Esophagus (tissue), 2 donors: ENCODE results near the gene PTPRQ. TPM values are rescaled to one million over a fixed set of nuclear protein-coding genes. Genes with fewer than 3 reads are reported as not detected.
"Not testable (repeated sequence)": the region's sequence is repeated elsewhere in the genome, so short reads cannot be mapped to it uniquely, and the experiment has no call there.

Source experiments
- H3K27ac ChIP-seq, 2 donors: one replicate each; pipeline ENCODE4 v1.5.1; 2013; ENCODE audit warnings: low read depth in 2 of 2, mild to moderate bottlenecking in 2 of 2, inconsistent platforms in 1 of 2, low read length in 1 of 2, moderate library complexity in 1 of 2
- H3K27me3 ChIP-seq, 2 donors: one replicate each; pipeline ENCODE4 v1.6.1; 2013; ENCODE audit warnings: low read length in 2 of 2, control low read depth in 1 of 2, mild to moderate bottlenecking in 1 of 2; ENCODE audit not compliant: insufficient read depth in 2 of 2, control insufficient read depth in 1 of 2
- H3K36me3 ChIP-seq, 2 donors: one replicate each; pipeline ENCODE4 v1.6.1; 2013; ENCODE audit warnings: low read length in 1 of 2; ENCODE audit not compliant: control insufficient read depth in 2 of 2, insufficient read depth in 2 of 2
- H3K4me1 ChIP-seq, 2 donors: one replicate each; pipeline ENCODE4 v1.6.1; 2013; ENCODE audit warnings: low read length in 1 of 2; ENCODE audit not compliant: control insufficient read depth in 2 of 2, insufficient read depth in 2 of 2
- H3K4me3 ChIP-seq, 2 donors: one replicate each; pipeline ENCODE4 v1.5.1; 2013; ENCODE audit warnings: low read length in 2 of 2, mild to moderate bottlenecking in 2 of 2, low read depth in 1 of 2, moderate library complexity in 1 of 2
- H3K9me3 ChIP-seq, 2 donors: one replicate each; pipeline ENCODE4 v1.6.1; 2013; ENCODE audit warnings: mild to moderate bottlenecking in 2 of 2, low read depth in 1 of 2, low read length in 1 of 2, moderate library complexity in 1 of 2; ENCODE audit not compliant: control insufficient read depth in 2 of 2, insufficient read depth in 1 of 2
- WGBS, 2 donors: extraction: QIAGEN DNeasy Blood & Tissue Kit; methylation state at CpG; one replicate each; pipeline ENCODE4 v1.1.7; 2013; 5-methylcytosine and 5-hydroxymethylcytosine counted together
- polyA plus RNA-seq, 2 donors: library from polyadenylated mRNA; stranded (reverse); fragments of 200-250 nt; gene quantifications; one replicate each; pipeline ENCODE4 v1.2.3, GENCODE V29; 2013
- donor health status: healthy with polysubstance abuse.
- donor health status: Bipolar disorder and iron deficiency.

PTPRQ gene
- polyA plus RNA-seq, 2 donors = 0.20 to 0.22 TPM

DNA sequence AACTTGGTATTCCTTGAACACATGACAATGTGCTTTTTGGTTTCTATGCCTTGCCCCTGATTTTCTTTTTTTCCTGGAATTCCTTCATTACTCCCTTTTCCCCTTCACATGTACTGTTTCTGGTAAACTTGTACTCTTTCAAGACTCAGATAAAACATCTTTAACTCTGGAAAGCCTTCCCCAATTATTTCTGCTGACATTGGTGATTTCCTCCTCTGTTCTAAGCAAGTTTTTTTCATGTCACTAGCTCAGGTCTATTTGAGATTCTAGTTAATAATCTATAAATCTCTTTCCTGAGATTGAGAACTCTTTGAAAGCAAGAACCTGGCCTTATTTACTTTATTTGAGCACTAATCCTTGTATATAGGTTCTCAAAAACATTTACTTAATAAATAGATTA lies 24.0 kb upstream of the PTPRQ start:
- no peak overlapping the region for H3K4me3 ChIP-seq
- no peaks in the 10 kb centered on the region for H3K4me1 ChIP-seq
- H3K27me3 ChIP-seq = no peaks in the 10 kb centered on the region
- H3K36me3 ChIP-seq = no peaks in the 10 kb centered on the region
- no peaks in the 10 kb centered on the region for H3K9me3 ChIP-seq
- no peak overlapping the region for H3K27ac ChIP-seq

DNA sequence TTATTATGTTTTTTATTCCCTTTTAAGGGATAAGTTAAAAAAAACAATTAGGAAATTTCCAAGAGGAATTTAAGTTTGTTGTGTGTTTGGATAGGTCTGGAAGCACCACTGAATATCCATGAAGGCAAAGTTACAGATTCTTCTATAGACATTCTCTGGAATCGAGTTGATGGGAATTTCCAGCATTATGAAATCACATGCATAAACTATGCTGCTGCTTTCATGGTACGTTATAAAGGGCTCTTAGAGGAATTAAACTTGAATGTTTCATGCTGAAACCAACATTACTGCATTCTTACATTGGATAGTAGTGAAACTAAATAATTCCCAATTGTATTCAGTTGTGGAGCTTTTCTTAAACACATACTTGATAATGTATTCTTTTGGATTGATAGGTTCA lies 21.5 kb upstream of the PTPRQ start:
- Histone ChIP-seq H3K4me1 (no peaks in the 10 kb centered on the region), H3K27me3 (no peaks in the 10 kb centered on the region), H3K9me3 (no peaks in the 10 kb centered on the region), H3K4me3 (no peak overlapping the region), H3K27ac (no peak overlapping the region), H3K36me3 (no peaks in the 10 kb centered on the region)
- 23% methylated on average over 2 of the region's 2 CpGs for WGBS, 2 donors

DNA sequence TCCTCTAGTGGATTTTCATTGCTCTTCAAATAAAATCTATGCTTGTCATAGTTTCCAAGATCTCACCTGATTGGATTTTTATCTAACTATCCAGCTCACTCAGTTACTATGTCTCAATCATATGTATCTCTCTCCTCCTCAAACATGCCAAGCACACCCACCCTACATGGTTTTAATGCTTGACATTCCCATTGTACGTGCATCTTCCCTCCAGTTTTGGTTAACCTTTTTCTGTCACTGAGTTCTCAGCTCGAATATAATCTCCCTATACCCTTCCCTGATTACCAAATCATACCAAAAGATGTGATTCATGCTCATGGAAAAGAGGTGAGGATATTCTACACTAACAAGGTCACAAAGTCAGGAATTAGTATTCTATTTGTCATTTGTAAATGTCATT lies 12.0 kb upstream of the PTPRQ start:
- WGBS, 2 donors = 59 to 65% methylated on average over 2 of the region's 2 CpGs
- Histone ChIP-seq H3K4me3 (no peak overlapping the region), H3K36me3 (no peaks in the 10 kb centered on the region)

DNA sequence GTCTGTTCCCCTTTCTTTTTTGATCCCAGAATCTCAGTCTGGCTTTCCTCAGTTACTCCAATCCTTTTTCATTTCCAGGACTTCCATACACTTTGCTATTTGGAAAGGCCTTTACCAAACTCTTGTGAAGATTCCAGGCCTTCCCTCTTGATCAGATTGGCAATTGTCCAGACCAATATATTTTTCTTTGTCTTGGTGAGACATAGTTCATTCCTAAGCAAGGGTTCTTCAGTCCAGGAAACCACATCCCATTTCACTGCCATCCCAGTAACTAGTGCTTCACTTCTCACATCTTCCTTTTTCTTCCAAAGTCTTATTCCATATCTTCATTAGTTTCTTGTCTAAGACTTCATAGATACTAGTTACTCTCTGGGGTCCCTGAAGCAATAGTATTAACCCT lies 2.1 kb upstream of the PTPRQ start:
- H3K4me1 ChIP-seq = no peaks in the 10 kb centered on the region
- H3K27me3 ChIP-seq = no peaks in the 10 kb centered on the region
- no peaks in the 10 kb centered on the region for H3K9me3 ChIP-seq
- no peak overlapping the region for H3K4me3 ChIP-seq
- H3K36me3 ChIP-seq = no peaks in the 10 kb centered on the region
- no peak overlapping the region for H3K27ac ChIP-seq

More for the DNA sequence above, 12.0 kb upstream of the PTPRQ start:
- Histone ChIP-seq H3K9me3 (no peaks in the 10 kb centered on the region), H3K4me1 (no peaks in the 10 kb centered on the region), H3K27ac (no peak overlapping the region), H3K27me3 (no peaks in the 10 kb centered on the region)

DNA sequence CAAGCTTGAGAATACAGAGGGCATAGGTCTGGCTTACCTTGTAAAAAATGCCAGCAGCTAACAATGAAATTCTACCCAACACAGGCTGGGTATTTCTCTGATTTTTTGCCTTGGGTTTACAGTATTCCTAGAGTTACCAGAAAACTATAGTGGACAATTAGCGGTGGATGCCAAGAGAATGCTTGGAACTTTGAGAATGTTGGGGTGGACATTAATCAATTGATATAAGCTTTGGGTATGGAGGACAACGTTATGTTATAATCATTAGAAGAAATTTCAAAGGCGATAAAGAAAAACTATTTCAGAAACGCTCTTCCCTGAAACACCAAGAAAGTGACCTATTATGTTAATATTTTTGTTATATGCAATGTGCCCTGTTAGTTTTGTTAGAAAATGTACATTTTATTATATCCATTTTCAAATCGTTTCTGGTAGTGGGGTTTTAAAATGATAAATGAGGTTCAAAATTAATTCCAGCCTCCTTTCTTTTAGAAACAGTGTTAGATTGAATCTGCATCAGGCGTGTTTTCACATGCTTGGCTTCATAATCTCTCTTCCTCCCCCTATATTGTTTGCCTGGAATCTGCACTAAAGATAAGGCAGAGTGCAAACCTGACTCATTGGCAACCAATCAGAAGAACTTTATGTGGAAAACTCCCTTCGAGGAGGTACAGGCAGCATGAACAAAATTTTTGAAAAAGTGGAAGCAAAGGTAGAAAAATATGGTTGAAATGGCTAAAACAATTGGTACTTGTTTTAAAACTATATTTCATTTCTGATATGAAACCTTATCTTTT lies 1.4 kb upstream of the PTPRQ start:
- Histone ChIP-seq H3K4me3 (no peak overlapping the region), H3K27me3 (no peaks in the 10 kb centered on the region), H3K4me1 (no peaks in the 10 kb centered on the region), H3K27ac (no peak overlapping the region), H3K36me3 (no peaks in the 10 kb centered on the region), H3K9me3 (no peaks in the 10 kb centered on the region)
- 56 to 58% methylated on average over 7 of the region's 7 CpGs for WGBS, 2 donors

DNA sequence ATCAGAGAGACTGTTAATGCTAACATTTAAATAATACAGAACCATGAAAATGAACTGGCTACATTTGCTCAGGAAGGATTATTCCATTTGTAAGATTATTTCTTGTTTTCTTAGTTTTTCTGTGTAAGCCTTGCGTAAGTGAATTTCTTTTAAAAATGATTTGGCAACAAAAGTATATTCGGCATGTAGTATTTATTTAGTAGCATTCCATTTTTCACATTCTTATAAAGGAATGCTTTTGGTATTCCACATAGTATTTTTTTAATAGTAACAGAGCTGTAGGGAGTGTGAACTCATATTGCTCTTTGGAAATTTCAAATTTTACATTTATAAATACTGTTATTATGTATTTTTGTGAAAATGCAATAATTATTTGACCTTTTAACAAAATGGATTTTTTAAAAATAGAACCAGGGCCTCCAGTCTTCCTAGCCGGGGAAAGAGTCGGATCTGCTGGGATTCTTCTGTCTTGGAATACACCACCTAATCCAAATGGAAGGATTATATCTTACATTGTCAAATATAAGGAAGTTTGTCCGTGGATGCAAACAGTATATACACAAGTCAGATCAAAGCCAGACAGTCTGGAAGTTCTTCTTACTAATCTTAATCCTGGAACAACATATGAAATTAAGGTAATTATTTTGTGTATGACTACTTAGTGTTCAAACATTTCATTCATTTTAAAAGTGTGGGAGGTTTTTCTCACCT lies 1.2 kb downstream of the PTPRQ start:
- WGBS, 2 donors = 40 to 46% methylated on average over 5 of the region's 5 CpGs
- Histone ChIP-seq H3K27ac (no peak overlapping the region), H3K4me1 (no peaks in the 10 kb centered on the region), H3K4me3 (no peak overlapping the region), H3K9me3 (no peaks in the 10 kb centered on the region), H3K27me3 (no peaks in the 10 kb centered on the region), H3K36me3 (no peaks in the 10 kb centered on the region)

DNA sequence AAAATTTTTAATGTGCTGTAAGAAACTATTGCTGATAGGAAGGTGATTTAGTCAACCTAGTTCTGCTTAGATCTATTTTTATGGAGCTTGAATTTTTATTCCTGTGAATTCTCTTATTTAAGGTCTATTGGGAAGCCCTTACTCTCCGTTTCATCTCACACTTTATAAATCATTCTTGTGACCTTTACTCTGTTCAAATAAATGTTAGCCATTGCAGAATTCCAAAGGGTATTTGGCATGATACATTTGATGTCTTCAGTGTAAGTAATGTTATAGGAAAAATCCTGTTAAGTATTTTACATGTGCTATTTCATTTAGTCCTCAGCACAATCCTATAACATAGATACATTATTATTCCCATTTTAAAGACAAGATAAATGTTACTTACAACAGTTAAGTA lies 12.5 kb downstream of the PTPRQ start:
- Histone ChIP-seq H3K27ac (no peak overlapping the region), H3K4me1 (no peaks in the 10 kb centered on the region), H3K27me3 (no peaks in the 10 kb centered on the region), H3K36me3 (no peaks in the 10 kb centered on the region), H3K9me3 (no peaks in the 10 kb centered on the region), H3K4me3 (no peak overlapping the region)
- 70 to 78% methylated on average over 1 of the region's 1 CpG for WGBS, 2 donors

DNA sequence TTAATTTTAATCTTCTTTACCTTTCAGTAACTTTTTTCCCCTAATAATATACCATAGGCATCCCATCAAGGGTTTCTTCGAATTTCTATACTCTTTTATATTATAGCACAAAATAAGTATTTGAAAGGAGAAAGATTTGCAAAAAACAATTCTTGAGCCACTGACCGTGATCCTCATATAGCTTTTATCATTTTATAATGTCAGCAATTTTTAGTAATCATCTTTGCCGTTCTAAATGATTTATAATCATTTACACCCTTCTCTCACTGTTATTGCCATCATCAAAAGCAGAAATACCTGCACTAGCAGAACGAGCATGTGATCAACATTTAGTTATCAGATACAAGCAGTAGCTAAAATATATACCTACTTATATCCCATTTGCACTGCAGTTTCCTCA lies 16.9 kb downstream of the PTPRQ start:
- Histone ChIP-seq H3K36me3 (no peaks in the 10 kb centered on the region), H3K4me1 (no peaks in the 10 kb centered on the region)

DNA sequence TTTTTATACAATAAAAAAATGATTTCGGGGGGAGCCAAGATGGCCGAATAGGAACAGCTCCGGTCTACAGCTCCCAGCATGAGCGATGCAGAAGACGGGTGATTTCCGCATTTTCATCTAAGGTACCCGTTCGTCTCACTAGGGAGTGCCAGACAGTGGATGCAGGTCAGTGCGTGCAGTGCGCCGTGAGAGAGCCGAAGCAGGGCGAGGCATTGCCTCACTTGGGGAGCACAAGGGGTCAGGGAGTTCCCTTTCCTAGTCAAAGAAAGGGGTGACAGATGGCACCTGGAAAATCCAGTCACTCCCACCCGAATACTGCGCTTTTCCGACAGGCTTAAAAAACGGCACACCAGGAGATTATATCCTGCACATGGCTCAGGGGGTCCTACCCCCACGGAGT lies 17.8 kb downstream of the PTPRQ start:
- H3K36me3 ChIP-seq, H3K4me1 ChIP-seq: not testable (repeated sequence)
- WGBS, 2 donors = 84 to 89% methylated on average over 16 to 18 of the region's 18 CpGs

More for the DNA sequence above, 16.9 kb downstream of the PTPRQ start:
- H3K9me3 ChIP-seq = no peaks in the 10 kb centered on the region
- WGBS, 2 donors = 73 to 79% methylated on average over 4 of the region's 4 CpGs
- H3K27ac ChIP-seq = no peak overlapping the region
- no peak overlapping the region for H3K4me3 ChIP-seq
- H3K27me3 ChIP-seq = no peaks in the 10 kb centered on the region

DNA sequence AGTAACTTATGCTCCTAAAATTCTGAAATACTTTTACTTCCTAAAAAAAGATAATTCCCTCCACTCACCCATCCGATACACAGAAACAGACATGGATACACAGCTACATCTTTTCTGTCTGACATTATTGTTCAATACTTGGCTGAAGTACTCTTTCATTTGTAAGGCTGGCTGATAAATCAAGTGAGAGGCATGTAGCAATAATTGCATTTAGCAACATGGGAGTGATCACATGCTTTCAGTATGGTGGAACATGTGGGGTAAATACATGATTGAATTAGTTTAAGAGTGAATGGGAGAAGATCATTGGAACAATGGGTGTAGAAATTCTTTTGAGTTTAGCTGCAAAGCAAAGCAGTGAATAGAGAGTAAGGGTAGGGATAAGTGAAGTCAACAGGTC lies 25.6 kb downstream of the PTPRQ start:
- no peaks in the 10 kb centered on the region for H3K27me3 ChIP-seq
- H3K36me3 ChIP-seq = no peaks in the 10 kb centered on the region
- no peak overlapping the region for H3K4me3 ChIP-seq
- H3K9me3 ChIP-seq = no peaks in the 10 kb centered on the region
- WGBS, 2 donors = 89 to 93% methylated on average over 1 of the region's 1 CpG
- H3K4me1 ChIP-seq = no peaks in the 10 kb centered on the region
- no peak overlapping the region for H3K27ac ChIP-seq

More for the DNA sequence above, 17.8 kb downstream of the PTPRQ start:
- H3K9me3 ChIP-seq, H3K27me3 ChIP-seq, H3K27ac ChIP-seq, H3K4me3 ChIP-seq: not testable (repeated sequence)
